ENCODE measurements around the gene TAS2R40.
"Not testable (repeated sequence)": the region's sequence is repeated elsewhere in the genome, so short reads cannot be mapped to it uniquely, and the experiment has no call there.

Gene TAS2R40

GRCh38 chr7:143213478-143213877, 8.4 kb upstream of the TAS2R40 start:
- not testable (repeated sequence) for H3K36me3 Mint-ChIP-seq (ENCODE audit: low read depth); H3K27ac Mint-ChIP-seq; H3K27me3 Mint-ChIP-seq; DNase-seq; H3K4me3 Mint-ChIP-seq; H3K4me1 Mint-ChIP-seq (ENCODE audit: low read depth); H3K9me3 Mint-ChIP-seq

GRCh38 chr7:143214789-143215679, 6.8 kb upstream of the TAS2R40 start:
- Mint-ChIP-seq H3K36me3 (ENCODE audit: low read depth) (no peaks in the 10 kb centered on the region), H3K9me3 (no peaks in the 10 kb centered on the region), H3K4me3 (no peak overlapping the region), H3K27me3 (peaks cover 10% of the 10 kb centered on the region), H3K4me1 (ENCODE audit: low read depth) (no peaks in the 10 kb centered on the region), H3K27ac (no peak overlapping the region)
- peak; percentile 48 for DNase-seq

- Mint-ChIP-seq H3K27ac (no peak overlapping the region), H3K4me1 (ENCODE audit: low read depth) (no peaks in the 10 kb centered on the region), H3K4me3 (no peak overlapping the region), H3K27me3 (peaks cover 10% of the 10 kb centered on the region), H3K9me3 (no peaks in the 10 kb centered on the region), H3K36me3 (ENCODE audit: low read depth) (no peaks in the 10 kb centered on the region)
- no peak for DNase-seq
Observed at GRCh38 chr7:143216151-143216550, 5.7 kb upstream of the TAS2R40 start.

GRCh38 chr7:143216686-143217085, 5.2 kb upstream of the TAS2R40 start:
- H3K4me1 Mint-ChIP-seq (ENCODE audit: low read depth): no peaks in the 10 kb centered on the region
- H3K9me3 Mint-ChIP-seq: no peaks in the 10 kb centered on the region
- no peaks in the 10 kb centered on the region for H3K36me3 Mint-ChIP-seq (ENCODE audit: low read depth)
- H3K4me3 Mint-ChIP-seq: no peak overlapping the region
- H3K27ac Mint-ChIP-seq: no peak overlapping the region
- H3K27me3 Mint-ChIP-seq: peaks cover 10% of the 10 kb centered on the region
- DNase-seq: no peak

GRCh38 chr7:143217806-143218205, 4.0 kb upstream of the TAS2R40 start:
- peaks cover 16% of the 10 kb centered on the region for H3K27me3 Mint-ChIP-seq
- H3K27ac Mint-ChIP-seq: no peak overlapping the region
- no peaks in the 10 kb centered on the region for H3K9me3 Mint-ChIP-seq

GRCh38 chr7:143221286-143221685, 551 bp upstream of the TAS2R40 start:
- Mint-ChIP-seq H3K36me3 (ENCODE audit: low read depth) (no peaks in the 10 kb centered on the region), H3K4me3 (no peak overlapping the region), H3K4me1 (ENCODE audit: low read depth) (no peaks in the 10 kb centered on the region), H3K9me3 (no peaks in the 10 kb centered on the region), H3K27me3 (peaks cover 21% of the 10 kb centered on the region), H3K27ac (no peak overlapping the region)
- no peak for DNase-seq

More at GRCh38 chr7:143217806-143218205, 4.0 kb upstream of the TAS2R40 start:
- Mint-ChIP-seq H3K4me1 (ENCODE audit: low read depth) (no peaks in the 10 kb centered on the region), H3K4me3 (no peak overlapping the region), H3K36me3 (ENCODE audit: low read depth) (no peaks in the 10 kb centered on the region)
- DNase-seq: no peak

- Mint-ChIP-seq H3K27ac (no peak overlapping the region), H3K27me3 (peaks cover 21% of the 10 kb centered on the region), H3K4me3 (no peak overlapping the region), H3K4me1 (ENCODE audit: low read depth) (no peaks in the 10 kb centered on the region), H3K9me3 (no peaks in the 10 kb centered on the region), H3K36me3 (ENCODE audit: low read depth) (no peaks in the 10 kb centered on the region)
- no peak for DNase-seq
Observed at GRCh38 chr7:143222782-143223181, 945 bp downstream of the TAS2R40 start.

GRCh38 chr7:143223784-143224183, 1.9 kb downstream of the TAS2R40 start:
- Mint-ChIP-seq H3K27ac (no peak overlapping the region), H3K9me3 (no peaks in the 10 kb centered on the region), H3K4me3 (no peak overlapping the region), H3K36me3 (ENCODE audit: low read depth) (no peaks in the 10 kb centered on the region), H3K27me3 (peaks cover 15% of the 10 kb centered on the region), H3K4me1 (ENCODE audit: low read depth) (no peaks in the 10 kb centered on the region)
- no peak for DNase-seq

GRCh38 chr7:143225047-143225446, 3.2 kb downstream of the TAS2R40 start:
- H3K4me3 Mint-ChIP-seq: no peak overlapping the region
- no peaks in the 10 kb centered on the region for H3K36me3 Mint-ChIP-seq (ENCODE audit: low read depth)
- peaks cover 11% of the 10 kb centered on the region for H3K27me3 Mint-ChIP-seq
- no peaks in the 10 kb centered on the region for H3K4me1 Mint-ChIP-seq (ENCODE audit: low read depth)
- DNase-seq: no peak
- no peaks in the 10 kb centered on the region for H3K9me3 Mint-ChIP-seq
- no peak overlapping the region for H3K27ac Mint-ChIP-seq

GRCh38 chr7:143227806-143228205, 6.0 kb downstream of the TAS2R40 start:
- no peak overlapping the region for H3K4me3 Mint-ChIP-seq
- no peaks in the 10 kb centered on the region for H3K36me3 Mint-ChIP-seq (ENCODE audit: low read depth)
- DNase-seq: no peak
- H3K9me3 Mint-ChIP-seq: no peaks in the 10 kb centered on the region
- H3K4me1 Mint-ChIP-seq (ENCODE audit: low read depth): no peaks in the 10 kb centered on the region
- H3K27me3 Mint-ChIP-seq: peaks cover 5% of the 10 kb centered on the region
- no peak overlapping the region for H3K27ac Mint-ChIP-seq

- no peaks in the 10 kb centered on the region for H3K36me3 Mint-ChIP-seq (ENCODE audit: low read depth)
- H3K27me3 Mint-ChIP-seq: no peaks in the 10 kb centered on the region
- no peak overlapping the region for H3K4me3 Mint-ChIP-seq
- H3K4me1 Mint-ChIP-seq (ENCODE audit: low read depth): no peaks in the 10 kb centered on the region
- H3K9me3 Mint-ChIP-seq: no peaks in the 10 kb centered on the region
- H3K27ac Mint-ChIP-seq: no peak overlapping the region
- no peak for DNase-seq
Observed at GRCh38 chr7:143229054-143229790, 7.4 kb downstream of the TAS2R40 start.

- Mint-ChIP-seq H3K27ac (no peak overlapping the region), H3K27me3 (no peaks in the 10 kb centered on the region), H3K4me3 (no peak overlapping the region), H3K36me3 (ENCODE audit: low read depth) (no peaks in the 10 kb centered on the region), H3K4me1 (ENCODE audit: low read depth) (no peaks in the 10 kb centered on the region), H3K9me3 (peaks cover 6% of the 10 kb centered on the region)
- DNase-seq: no peak
Observed at GRCh38 chr7:143230602-143231457, 9.0 kb downstream of the TAS2R40 start.

GRCh38 chr7:143233816-143234532, 12.1 kb downstream of the TAS2R40 start:
- no peaks in the 10 kb centered on the region for H3K27me3 Mint-ChIP-seq
- H3K9me3 Mint-ChIP-seq: peaks cover 21% of the 10 kb centered on the region
- H3K4me1 Mint-ChIP-seq (ENCODE audit: low read depth): no peaks in the 10 kb centered on the region
- no peak for DNase-seq
- H3K27ac Mint-ChIP-seq: no peak overlapping the region
- H3K4me3 Mint-ChIP-seq: no peak overlapping the region
- H3K36me3 Mint-ChIP-seq (ENCODE audit: low read depth): no peaks in the 10 kb centered on the region

- Mint-ChIP-seq H3K27ac (no peak overlapping the region), H3K4me3 (no peak overlapping the region), H3K4me1 (ENCODE audit: low read depth) (no peaks in the 10 kb centered on the region), H3K36me3 (ENCODE audit: low read depth) (no peaks in the 10 kb centered on the region), H3K27me3 (no peaks in the 10 kb centered on the region), H3K9me3 (peaks cover 21% of the 10 kb centered on the region)
- no peak for DNase-seq
Observed at GRCh38 chr7:143234533-143234875, 12.7 kb downstream of the TAS2R40 start.

Data from activated T-cell treated with anti-CD3 and anti-CD28 coated beads, Interleukin-2, amount 50 U/mL, for 24 hours (primary cell).